D721Med (cell line): ENCODE results near the gene ANO2.

Source experiments
- DNase-seq: peaks from one replicate; pipeline ENCODE4 v3.0.0; 2011; ENCODE audit warnings: low spot score; ENCODE audit not compliant: insufficient read length
- FAIRE-seq: peaks from 2 replicates; lab custom pipeline; 2011; peaks lifted over from hg19 to GRCh38; lab: Jason Lieb, UNC
- CTCF ChIP-seq: IDR thresholded peaks from 2 replicates; pipeline ENCODE4 v1.5.1; 2012; ENCODE audit warnings: mild to moderate bottlenecking, control low read depth; ENCODE audit not compliant: insufficient read depth; ENCODE audit errors: missing control alignments

The ANO2 gene

GRCh38 chr12:5656836-5657235 is 288.2 kb downstream of the ANO2 start:
- no peak for DNase-seq
- no peak for FAIRE-seq
- TF ChIP-seq CTCF = no peak

GRCh38 chr12:5655120-5655519 is 289.9 kb downstream of the ANO2 start:
- no peak for FAIRE-seq
- TF ChIP-seq CTCF = no peak
- no peak for DNase-seq

GRCh38 chr12:5654019-5654418 is 291.0 kb downstream of the ANO2 start:
- DNase-seq = no peak
- no peak for TF ChIP-seq CTCF
- FAIRE-seq = no peak

GRCh38 chr12:5650829-5651461 is 294.1 kb downstream of the ANO2 start:
- DNase-seq (no peak), FAIRE-seq (peak; percentile 35)
- no peak for TF ChIP-seq CTCF

- no peak for TF ChIP-seq CTCF
- FAIRE-seq (no peak), DNase-seq (no peak)
Measured at GRCh38 chr12:5650281-5650680, 294.8 kb downstream of the ANO2 start.

- FAIRE-seq = no peak
- TF ChIP-seq CTCF = peak; percentile 64
- DNase-seq = no peak
Measured at GRCh38 chr12:5648692-5649359, 296.2 kb downstream of the ANO2 start.

GRCh38 chr12:5643266-5643665 is 301.8 kb downstream of the ANO2 start:
- peak; percentile 29 for FAIRE-seq
- no peak for TF ChIP-seq CTCF
- DNase-seq = no peak
